HG02938 (cell line): ENCODE measurements around the gene POLA1.

Experiments
- ATAC-seq: cut with Tn5 transposase; IDR thresholded peaks from one replicate; pipeline ENCODE4 v1.9.1; 2021; ENCODE audit warnings: mild to moderate bottlenecking, moderate library complexity; ENCODE audit not compliant: unreplicated experiment

POLA1 gene

GRCh38 chrX:25004485-25005032 lies 310.8 kb downstream of the POLA1 start:
- ATAC-seq: no peak

- no peak for ATAC-seq
Measured at GRCh38 chrX:25005034-25005381, 311.3 kb downstream of the POLA1 start.

DNA sequence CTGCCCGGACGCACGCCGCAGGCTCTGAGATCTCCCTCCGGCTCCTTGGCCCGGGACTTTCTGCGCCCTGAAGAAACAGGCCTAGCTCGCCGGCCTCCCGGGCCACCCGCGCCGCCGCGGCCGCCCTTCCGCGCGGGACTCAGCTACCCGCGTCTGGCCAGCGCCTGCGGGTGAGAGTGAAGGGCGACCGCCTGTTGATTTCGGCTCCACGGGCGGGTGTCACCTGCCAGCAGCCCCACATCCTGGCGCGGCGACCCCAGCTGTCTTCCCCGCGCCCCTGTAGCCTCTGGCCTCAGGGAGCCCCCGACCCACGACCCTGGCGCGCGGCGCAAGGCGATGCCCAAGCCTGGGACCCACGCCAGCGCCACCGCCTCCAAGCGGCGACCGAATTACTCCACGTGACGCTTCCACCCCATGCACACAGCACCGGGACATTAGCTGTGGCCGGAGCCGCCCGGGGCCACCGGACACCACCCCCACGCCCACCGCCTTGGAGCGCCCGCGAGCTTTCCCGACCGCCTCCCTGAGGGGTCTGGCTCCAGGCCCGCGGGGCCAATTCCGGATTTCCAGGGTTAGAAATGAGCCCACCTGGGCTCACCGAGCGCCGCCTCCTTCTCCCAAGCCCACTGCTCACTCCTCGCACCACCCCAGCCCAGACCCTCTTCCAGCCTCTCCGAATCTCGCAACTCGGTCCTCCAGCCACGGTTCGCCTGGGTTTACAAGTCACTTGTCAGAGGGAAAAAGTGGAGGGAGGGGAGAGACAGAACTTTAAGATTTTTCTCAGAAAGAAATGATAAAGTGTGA lies 311.9 kb downstream of the POLA1 start:
- ATAC-seq: no peak

GRCh38 chrX:25006586-25007058 lies 312.9 kb downstream of the POLA1 start:
- ATAC-seq: no peak

GRCh38 chrX:25007059-25008053 lies 313.6 kb downstream of the POLA1 start:
- no peak for ATAC-seq

DNA sequence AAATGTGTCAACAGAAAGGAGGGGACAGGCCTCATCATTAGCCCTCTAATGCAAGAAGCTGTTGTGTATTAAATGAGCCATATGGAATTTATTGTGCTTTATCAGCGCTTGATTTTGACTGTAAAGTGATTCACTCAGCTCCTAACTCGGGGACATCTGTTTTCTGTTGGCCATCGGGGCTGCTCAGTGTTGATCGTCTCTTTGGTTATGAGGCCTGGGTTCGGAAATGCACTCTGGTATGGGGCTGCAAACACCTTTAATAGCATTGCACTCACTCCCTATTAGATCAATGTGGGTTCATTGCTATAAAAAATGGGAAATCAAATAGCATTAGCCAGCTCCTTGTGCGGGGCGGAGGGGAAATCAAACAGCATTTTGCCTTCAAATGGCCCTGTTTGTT lies 315.7 kb downstream of the POLA1 start:
- no peak for ATAC-seq

GRCh38 chrX:25010784-25011588 lies 317.3 kb downstream of the POLA1 start:
- ATAC-seq: no peak

DNA sequence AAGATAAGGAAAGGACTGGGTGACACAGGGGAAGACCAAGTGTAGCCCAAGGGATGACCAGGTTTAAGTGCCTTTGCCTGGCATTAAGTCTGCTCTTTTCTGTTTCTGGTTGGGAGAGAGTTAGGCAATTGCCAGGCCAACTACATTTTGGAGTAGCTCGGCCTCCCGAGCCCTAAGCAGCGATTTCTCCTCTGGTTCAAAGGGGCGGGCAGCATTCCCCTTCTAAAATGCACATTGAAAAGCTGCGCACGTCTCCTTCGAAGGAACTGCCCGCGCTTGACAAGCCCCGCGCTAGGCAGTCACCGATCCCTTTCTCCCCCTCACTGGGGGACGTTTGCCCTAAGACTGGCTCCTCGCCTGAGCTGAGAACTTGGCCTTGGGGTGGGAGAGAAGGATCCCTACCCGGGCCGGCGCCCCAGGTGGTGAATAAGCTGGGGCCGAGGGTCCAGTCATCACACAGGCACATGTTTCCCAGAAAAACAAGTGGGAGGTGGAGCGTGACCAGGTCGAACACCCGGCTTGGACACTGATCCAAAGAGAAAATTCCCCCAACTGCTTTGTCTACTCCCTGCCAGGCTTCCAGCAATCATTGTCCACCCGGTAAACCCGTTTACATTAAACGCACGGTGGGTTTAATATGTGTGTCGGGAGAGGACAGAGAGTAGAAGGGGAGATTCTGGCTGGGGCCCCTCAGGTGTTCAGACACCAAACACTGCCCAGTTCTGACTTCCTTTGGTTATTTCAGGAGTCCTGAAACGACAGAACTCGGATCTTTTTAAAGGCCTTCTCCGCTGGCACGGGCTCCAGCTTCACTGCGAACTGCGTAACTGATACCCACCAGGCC lies 318.1 kb downstream of the POLA1 start:
- ATAC-seq: no peak

DNA sequence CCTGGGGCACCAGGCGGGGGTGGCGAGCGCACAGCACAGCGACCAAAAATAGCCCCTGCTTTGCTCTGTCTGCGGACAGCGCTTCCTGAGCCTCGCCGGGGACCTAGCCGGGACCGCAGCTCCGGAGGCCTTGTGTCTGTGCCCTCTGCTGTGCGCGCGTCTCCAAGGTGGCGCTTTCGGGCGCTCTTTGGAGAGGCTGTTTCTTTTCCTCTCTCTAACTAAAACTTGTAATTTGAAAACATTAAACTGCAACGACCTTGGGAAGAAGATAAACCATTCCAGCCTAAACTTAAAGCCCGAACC lies 318.7 kb downstream of the POLA1 start:
- ATAC-seq: no peak

DNA sequence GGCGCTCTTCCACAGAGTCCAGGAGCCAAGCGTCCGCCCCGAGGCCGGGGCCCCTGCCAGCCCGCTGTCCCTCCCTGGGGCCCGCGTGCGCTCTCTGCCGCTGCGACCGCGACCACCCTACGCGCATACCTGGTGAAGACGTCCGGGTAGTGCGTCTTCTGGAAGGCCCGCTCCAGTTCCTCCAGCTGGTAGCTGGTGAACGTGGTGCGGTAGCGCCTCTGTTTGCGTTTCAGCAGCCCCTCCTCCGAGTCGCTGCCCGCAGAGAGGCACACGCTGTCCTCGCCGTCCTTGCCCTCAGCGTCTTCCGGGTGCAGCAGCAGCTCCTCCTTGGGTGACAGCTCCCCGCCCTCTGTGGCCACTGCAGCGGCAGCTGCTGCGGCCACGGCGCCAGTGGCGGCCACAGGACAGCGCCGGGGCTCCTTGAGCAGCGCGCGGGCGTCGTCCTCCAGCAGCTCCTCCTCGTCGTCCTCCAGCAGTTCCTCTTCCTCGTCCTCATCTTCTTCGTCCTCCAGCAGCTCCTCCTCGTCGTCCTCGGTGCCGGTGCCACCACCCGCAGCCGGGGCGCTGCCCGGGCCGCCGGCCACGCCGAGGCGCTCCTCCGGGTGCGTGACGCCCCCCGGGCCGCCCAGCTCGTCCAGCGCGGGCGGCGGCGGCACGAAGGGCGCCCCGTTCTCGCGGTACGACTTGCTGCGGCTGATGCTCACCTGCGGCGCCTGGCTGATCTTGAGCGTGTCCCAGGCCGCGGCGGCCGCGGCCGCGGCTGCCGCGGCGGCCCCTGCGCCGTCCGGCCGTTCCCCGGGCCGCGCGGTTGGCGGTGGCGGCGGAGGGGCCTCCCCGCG lies 319.3 kb downstream of the POLA1 start:
- no peak for ATAC-seq

GRCh38 chrX:25013632-25014365 lies 320.1 kb downstream of the POLA1 start:
- no peak for ATAC-seq

GRCh38 chrX:25014366-25014838 lies 320.7 kb downstream of the POLA1 start:
- ATAC-seq: no peak

GRCh38 chrX:25015486-25016360 lies 322.0 kb downstream of the POLA1 start, which contains the start of gene ARX:
Gene ARX (minus strand): TSS chrX:25015965. CDS start chrX:25015737, 228 bp downstream.
- ATAC-seq: no peak

GRCh38 chrX:25016361-25016671 lies 322.6 kb downstream of the POLA1 start:
- no peak for ATAC-seq

DNA sequence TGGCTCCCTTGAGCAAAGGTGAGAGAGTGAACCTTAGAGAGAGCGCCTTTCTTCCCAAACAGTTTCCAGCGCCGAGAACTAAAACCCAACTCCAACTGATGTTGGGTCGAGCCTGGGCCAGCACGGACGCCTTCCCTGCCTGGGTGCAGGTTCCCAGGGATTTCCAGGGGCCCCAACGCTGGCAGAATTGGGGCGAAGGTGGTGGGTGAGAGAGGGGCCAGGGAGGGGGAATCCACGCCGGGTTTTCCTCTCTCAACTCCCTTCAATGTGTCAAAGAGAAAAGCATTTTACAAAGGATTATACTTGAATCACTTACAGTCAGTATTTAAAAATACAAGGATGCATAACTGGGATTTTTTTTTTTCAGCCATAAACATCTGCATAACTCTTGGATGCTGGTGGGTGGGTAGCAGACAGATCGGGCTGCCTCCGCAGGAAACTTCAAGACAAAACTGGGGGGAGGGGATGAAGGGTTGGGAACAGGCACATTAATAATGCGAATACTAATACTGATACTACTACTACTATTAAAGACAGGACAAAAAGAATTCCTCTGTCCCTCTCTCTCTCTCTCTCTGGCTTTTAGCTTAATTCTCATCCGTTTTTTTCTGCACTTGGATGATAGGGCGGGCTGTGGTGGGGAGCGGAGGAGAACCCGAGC lies 323.4 kb downstream of the POLA1 start:
- no peak for ATAC-seq

DNA sequence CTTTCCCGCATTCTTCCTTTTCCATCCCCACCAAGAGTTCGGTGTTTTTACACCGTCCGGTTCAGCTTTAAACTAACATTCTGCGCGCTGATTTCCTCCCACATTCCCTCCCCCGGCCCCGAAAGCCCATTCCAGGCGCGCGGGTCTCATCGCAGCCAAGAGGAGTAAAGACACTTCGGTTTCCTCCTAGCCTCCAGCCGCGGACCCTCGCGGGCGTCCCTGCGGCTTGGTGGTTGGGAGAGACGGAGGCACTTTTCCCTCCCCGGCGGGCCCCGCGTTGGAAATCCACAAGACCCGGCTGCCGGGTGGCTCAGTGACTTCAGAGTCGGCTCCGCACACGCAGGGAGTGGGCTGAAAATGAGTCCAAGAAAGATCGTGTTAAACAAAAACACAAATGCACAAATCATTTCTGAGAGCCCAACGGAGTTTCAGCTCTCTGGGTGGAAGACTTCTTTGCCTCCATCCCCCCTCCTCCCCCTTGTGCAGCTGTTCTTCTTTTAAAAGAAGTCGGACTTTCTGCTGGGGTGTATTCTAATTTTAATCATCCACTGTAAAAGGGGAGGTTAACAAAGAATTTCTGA lies 324.0 kb downstream of the POLA1 start:
- no peak for ATAC-seq
